Choroid plexus epithelial cell (primary cell): ENCODE measurements around the gene FOXO1.

Experiments
- DNase-seq: peaks from one replicate; pipeline ENCODE4 v3.0.0-alpha.2; 2010; ENCODE audit warnings: low read depth
- H3K4me3 ChIP-seq: 2 replicates; pipeline ENCODE4 v1.5.1; 2011; ENCODE audit warnings: low read depth, mild to moderate bottlenecking, control low read depth, low read length, moderate library complexity
- TF ChIP-seq, protein P1 (sequence below): conservative IDR thresholded peaks from 2 replicates; pipeline ENCODE4 v1.5.1; 2011; ENCODE audit warnings: low read depth, mild to moderate bottlenecking, control low read depth, inconsistent platforms, low read length, moderate library complexity

The FOXO1 gene

DNA sequence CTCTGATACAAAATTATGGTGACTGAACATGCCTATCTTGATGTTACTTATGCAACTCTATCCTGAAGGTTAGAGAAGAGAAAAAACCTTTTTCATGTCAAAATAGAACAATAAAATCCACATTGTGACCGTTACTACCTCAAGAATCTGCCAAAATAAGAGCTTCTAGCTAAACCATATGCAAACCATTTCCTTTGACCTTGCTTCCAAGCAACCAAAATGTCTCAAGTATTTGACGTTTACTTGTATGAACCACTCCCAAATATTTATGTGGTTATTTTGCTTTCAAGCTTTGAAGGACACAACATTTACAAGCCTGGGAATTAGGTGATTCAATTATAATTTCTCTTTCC is 13.9 kb downstream of the FOXO1 start:
- no peak for DNase-seq
- TF ChIP-seq, protein P1, sequence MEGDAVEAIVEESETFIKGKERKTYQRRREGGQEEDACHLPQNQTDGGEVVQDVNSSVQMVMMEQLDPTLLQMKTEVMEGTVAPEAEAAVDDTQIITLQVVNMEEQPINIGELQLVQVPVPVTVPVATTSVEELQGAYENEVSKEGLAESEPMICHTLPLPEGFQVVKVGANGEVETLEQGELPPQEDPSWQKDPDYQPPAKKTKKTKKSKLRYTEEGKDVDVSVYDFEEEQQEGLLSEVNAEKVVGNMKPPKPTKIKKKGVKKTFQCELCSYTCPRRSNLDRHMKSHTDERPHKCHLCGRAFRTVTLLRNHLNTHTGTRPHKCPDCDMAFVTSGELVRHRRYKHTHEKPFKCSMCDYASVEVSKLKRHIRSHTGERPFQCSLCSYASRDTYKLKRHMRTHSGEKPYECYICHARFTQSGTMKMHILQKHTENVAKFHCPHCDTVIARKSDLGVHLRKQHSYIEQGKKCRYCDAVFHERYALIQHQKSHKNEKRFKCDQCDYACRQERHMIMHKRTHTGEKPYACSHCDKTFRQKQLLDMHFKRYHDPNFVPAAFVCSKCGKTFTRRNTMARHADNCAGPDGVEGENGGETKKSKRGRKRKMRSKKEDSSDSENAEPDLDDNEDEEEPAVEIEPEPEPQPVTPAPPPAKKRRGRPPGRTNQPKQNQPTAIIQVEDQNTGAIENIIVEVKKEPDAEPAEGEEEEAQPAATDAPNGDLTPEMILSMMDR, result no peak
- H3K4me3 ChIP-seq, result no peak overlapping the region

DNA sequence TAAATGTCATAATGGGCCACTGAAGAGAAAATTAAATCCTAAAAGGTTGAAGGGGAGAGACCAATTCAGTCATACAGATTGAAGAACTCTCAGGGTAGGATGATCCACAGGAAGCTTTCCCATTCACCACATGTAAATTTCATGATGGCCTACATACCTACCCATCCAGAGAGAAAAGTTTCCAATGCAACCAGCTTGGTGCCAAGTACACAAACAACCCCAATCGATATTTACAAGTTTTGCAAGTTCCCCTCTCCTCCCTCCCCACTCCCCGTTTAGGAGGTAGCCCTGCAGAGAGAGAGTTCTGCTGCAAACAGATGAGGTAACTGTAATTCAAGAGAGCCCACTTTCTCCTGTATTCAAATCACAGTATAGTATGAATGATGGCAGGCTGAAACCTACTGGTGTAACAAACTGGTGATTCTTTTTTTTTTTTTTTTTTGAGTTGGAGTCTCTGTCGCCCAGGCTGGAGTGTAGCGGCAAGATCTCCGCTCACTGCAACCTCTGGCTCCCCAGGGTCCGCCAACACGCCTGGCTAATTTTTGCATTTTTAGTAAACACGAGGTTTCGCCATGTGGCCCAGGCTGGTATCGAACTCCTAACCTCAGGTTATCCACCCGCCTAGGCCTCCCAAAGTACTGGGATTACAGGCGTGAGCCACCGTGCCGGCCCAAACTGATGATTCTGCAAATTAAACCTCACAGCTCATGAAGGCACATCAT is 14.4 kb downstream of the FOXO1 start:
- no peak for DNase-seq
- no peak overlapping the region for H3K4me3 ChIP-seq
- TF ChIP-seq, protein P1, result no peak

DNA sequence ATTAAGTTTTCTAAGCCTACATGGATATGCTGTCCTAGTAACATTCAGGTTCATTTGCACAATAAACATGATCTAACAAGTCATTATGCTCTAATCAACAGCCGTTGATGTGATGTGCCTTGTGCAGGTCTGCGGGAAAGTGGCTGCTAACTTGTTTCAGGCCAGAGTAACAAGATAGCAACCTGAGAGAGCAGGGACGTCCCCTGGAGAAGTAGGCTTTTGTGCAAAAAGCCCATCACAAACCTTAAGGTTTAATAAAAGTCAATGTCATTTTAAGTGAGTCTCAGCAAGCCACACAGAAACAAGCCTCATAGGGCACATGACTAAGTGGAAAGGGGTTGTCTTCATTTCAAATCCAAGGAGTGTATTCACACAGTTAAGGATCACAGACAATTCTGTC is 17.6 kb downstream of the FOXO1 start:
- TF ChIP-seq, protein P1, result no peak
- no peak for DNase-seq
- no peak overlapping the region for H3K4me3 ChIP-seq

DNA sequence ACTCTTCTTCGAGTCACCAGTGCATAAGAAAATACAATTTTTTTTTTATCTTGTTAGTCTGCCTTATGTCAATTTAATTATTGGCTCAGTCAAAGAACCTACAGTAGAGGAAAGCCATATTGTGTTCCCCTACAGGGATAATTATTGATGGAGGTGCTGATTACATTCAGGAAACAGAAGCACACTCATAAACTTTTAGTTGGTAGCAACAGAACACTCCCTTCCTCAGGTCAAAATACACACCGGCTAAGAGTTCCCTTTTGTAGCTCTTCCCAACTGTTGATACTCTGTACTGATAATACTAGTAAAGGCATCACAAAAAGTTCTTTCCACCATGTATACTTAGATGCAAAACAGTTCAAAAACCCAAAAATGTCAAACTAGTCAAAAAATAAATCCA is 18.4 kb downstream of the FOXO1 start:
- TF ChIP-seq, protein P1, result no peak
- DNase-seq, result no peak
- H3K4me3 ChIP-seq, result no peak overlapping the region

DNA sequence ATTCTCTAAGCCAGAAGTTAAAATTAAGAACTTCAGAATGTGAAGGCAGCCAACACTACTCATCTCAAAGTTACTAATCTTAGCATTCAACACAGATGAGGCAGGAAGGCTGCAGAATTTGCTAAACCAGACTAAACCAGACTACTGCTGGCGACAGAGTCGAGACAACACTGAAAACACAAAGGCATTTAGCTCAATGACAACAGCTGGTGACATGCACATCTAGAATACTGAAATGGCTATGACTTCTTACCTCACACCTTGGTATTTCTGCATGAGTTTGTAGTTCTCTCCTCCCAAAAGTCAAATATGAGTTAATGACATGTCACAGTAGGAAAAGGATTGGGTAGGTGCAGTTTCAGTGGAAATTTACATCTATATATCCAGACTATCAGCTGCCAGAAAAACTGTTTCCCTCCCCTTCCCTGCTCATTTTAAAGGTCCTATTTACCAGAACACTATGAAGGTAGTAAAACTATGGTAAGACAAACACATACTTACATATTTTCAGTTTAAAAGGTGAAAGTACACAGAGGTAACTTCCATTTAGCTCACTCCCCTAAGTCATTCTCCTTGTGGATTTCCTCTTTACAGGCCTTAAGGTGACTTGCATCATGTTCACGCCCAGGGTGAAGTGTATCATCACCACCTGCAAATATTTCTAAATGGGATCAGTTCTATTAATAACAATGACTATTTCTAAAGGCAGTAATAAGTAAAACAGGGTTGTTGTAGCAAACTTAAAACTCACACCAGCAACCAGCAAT is 21.4 kb downstream of the FOXO1 start:
- TF ChIP-seq, protein P1, result no peak
- no peak overlapping the region for H3K4me3 ChIP-seq
- no peak for DNase-seq

DNA sequence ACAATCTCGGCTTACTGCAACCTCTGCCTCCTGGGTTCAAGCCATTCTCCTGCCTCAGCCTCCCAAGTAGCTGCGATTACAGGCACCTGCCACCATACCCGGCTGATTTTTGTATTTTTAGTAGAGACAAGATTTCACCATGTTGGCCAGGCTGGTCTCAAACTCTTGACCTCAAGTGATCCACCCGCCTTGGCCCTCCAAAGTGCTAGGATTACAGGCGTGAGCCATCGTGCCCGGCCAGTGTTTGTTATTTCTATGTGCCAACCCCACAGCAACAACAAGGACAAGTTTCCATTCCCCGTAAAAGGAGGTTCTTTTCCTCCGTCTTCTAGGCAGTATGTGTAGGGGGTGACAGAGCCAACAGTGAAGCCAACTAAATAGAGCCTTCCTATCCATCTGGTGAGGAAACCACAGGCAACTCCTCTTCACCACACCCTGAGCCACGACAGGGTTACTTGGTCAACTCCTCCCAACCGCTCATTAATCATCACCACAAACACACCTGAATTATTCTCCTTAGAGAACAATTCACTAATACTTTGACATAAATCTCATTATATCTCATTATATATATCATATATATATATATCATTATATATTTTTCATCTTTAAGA is 25.5 kb downstream of the FOXO1 start:
- no peak for DNase-seq
- H3K4me3 ChIP-seq, result no peak overlapping the region

More for the DNA sequence above, 25.5 kb downstream of the FOXO1 start:
- TF ChIP-seq, protein P1, result no peak
